C4-2B (cell line): ENCODE results near the gene RCVRN.

Source experiments
- CTCF ChIP-seq: fragments of 450-650 bp; conservative IDR thresholded peaks from 2 replicates; pipeline ENCODE4 v1.5.1; 2017; ENCODE audit warnings: mild to moderate bottlenecking
- ZFX ChIP-seq: fragments of 450-650 bp; IDR thresholded peaks from 2 replicates; pipeline ENCODE4 v1.6.1; 2017

GRCh38 chr17:9872852-9873251 is 32.2 kb downstream of the RCVRN start:
- TF ChIP-seq CTCF (no peak), ZFX (no peak)
